NCI-H226 (cell line): ENCODE results near the gene MYBBP1A.
A peak's percentile ranks its signal among the peaks of the same experiment; 100 is the strongest.
"Not testable (repeated sequence)": the region's sequence is repeated elsewhere in the genome, so short reads cannot be mapped to it uniquely, and the experiment has no call there.

ENCODE experiments used
- DNase-seq: peaks from one replicate; pipeline ENCODE4 v3.0.0-alpha.2; 2015

Gene MYBBP1A

GRCh38 chr17:4590042-4590441 is 34.9 kb upstream of the MYBBP1A start:
- not testable (repeated sequence) for DNase-seq

GRCh38 chr17:4588898-4589625 is 33.9 kb upstream of the MYBBP1A start:
- DNase-seq = no peak

- DNase-seq = no peak
Observed at GRCh38 chr17:4588391-4588790, 33.2 kb upstream of the MYBBP1A start.

GRCh38 chr17:4587803-4588202 is 32.6 kb upstream of the MYBBP1A start:
- no peak for DNase-seq

- no peak for DNase-seq
Observed at GRCh38 chr17:4587195-4587594, 32.0 kb upstream of the MYBBP1A start.

- DNase-seq = no peak
Observed at GRCh38 chr17:4586043-4586442, 30.9 kb upstream of the MYBBP1A start.

GRCh38 chr17:4585638-4585994 is 30.4 kb upstream of the MYBBP1A start:
- no peak for DNase-seq

GRCh38 chr17:4584917-4585637 is 29.9 kb upstream of the MYBBP1A start:
- DNase-seq = no peak

- DNase-seq = peak; percentile 24
Observed at GRCh38 chr17:4584101-4584916, 29.1 kb upstream of the MYBBP1A start, which contains the start of gene SMTNL2. Gene SMTNL2, plus strand, starts transcription at chr17:4584529. Its CDS starts 77 bp downstream, at chr17:4584606.

GRCh38 chr17:4583782-4584100 is 28.6 kb upstream of the MYBBP1A start:
- no peak for DNase-seq

GRCh38 chr17:4583206-4583605 is 28.0 kb upstream of the MYBBP1A start:
- no peak for DNase-seq

GRCh38 chr17:4582691-4583090 is 27.5 kb upstream of the MYBBP1A start:
- no peak for DNase-seq

- DNase-seq = peak; percentile 88
Observed at GRCh38 chr17:4582101-4582501, 26.9 kb upstream of the MYBBP1A start.

GRCh38 chr17:4580291-4580690 is 25.1 kb upstream of the MYBBP1A start:
- peak; percentile 56 for DNase-seq

- no peak for DNase-seq
Observed at GRCh38 chr17:4579678-4580077, 24.5 kb upstream of the MYBBP1A start.

- DNase-seq = not testable (repeated sequence)
Observed at GRCh38 chr17:4578349-4578748, 23.2 kb upstream of the MYBBP1A start.

GRCh38 chr17:4577386-4577993 is 22.3 kb upstream of the MYBBP1A start:
- no peak for DNase-seq

- DNase-seq = no peak
Observed at GRCh38 chr17:4576729-4577322, 21.6 kb upstream of the MYBBP1A start.

GRCh38 chr17:4576161-4576558 is 21.0 kb upstream of the MYBBP1A start:
- DNase-seq = no peak

- no peak for DNase-seq
Observed at GRCh38 chr17:4574448-4575045, 19.4 kb upstream of the MYBBP1A start.

GRCh38 chr17:4573669-4574068 is 18.5 kb upstream of the MYBBP1A start:
- no peak for DNase-seq

GRCh38 chr17:4573115-4573514 is 17.9 kb upstream of the MYBBP1A start:
- no peak for DNase-seq
